Testis (tissue), 3 donors: ENCODE data around the gene RUNX1. TPM values are rescaled to one million over a fixed set of nuclear protein-coding genes. Genes with fewer than 3 reads are reported as not detected.
"Not testable (repeated sequence)": the region's sequence is repeated elsewhere in the genome, so short reads cannot be mapped to it uniquely, and the experiment has no call there.

ENCODE experiments used
- DNase-seq: peaks from one replicate; pipeline ENCODE4 v3.0.0-alpha.2; 2019
- H3K27ac ChIP-seq, 2 donors: fragments of 200-600 bp; sonication (generic); one replicate each; pipeline ENCODE4 v1.5.1; 2019
- H3K27me3 ChIP-seq: fragments of 200-600 bp; sonication (generic); one replicate; pipeline ENCODE4 v1.5.1; 2019
- H3K36me3 ChIP-seq: fragments of 200-600 bp; sonication (generic); one replicate; pipeline ENCODE4 v1.5.1; 2017; ENCODE audit warnings: low read depth; ENCODE audit errors: missing control alignments
- H3K4me1 ChIP-seq: fragments of 200-600 bp; sonication (generic); one replicate; pipeline ENCODE4 v1.5.1; 2019
- H3K4me3 ChIP-seq, 2 donors: fragments of 200-600 bp; sonication (generic); one replicate each; pipeline ENCODE4 v1.5.1; 2017 to 2019
- H3K9me3 ChIP-seq: fragments of 200-600 bp; sonication (generic); one replicate; pipeline ENCODE4 v1.5.1; 2017
- POLR2A ChIP-seq: fragments of 450-650 bp; IDR thresholded peaks from one replicate; pipeline ENCODE4 v1.6.1; 2017; ENCODE audit warnings: antibody characterized with exemption, mild to moderate bottlenecking, moderate library complexity
- WGBS, 2 donors: methylation state at CpG; one replicate each; pipeline ENCODE4 v1.1.5; 2018; 5-methylcytosine and 5-hydroxymethylcytosine counted together
- intact Hi-C: fragments of 100-400 bp; cut with DNase I; formaldehyde crosslinking; loops from one replicate; pipeline ENCODE4 v1.15.1; 2023; ENCODE audit warnings: low total_unique reads
- polyA plus RNA-seq: library from polyadenylated mRNA; stranded (reverse); fragments of 350-450 nt; fragmentation: Illumina TruSeq; extraction: RNeasy Lipid Tissue Mini Kit (QIAGEN cat#74804); gene quantifications from one replicate; pipeline ENCODE4 v1.2.3, GENCODE V29; 2014; ENCODE audit warnings: low read depth, low replicate concordance; ENCODE audit not compliant: insufficient read depth
- total RNA-seq, 2 donors: library from RNA; depleted of rRNA; stranded (reverse); fragments of >200 nt; gene quantifications; one replicate each; pipeline ENCODE4 v1.2.3, GENCODE V29; 2016
- TF ChIP-seq, protein P1 (sequence below), 3 experiments: fragments of 450-650 bp in 2 of 3; fragments of 200-600 bp in 1 of 3; sonication (generic) in 1 of 3; IDR thresholded peaks; one replicate each; pipeline ENCODE4 v1.5.1; 2016 to 2019; ENCODE audit warnings: antibody characterized with exemption in 3 of 3, mild to moderate bottlenecking in 2 of 3, moderate library complexity in 1 of 3

Gene RUNX1
- total and polyA plus RNA-seq, 3 donors from 2014 or later = 11.1 to 28.7 (median 24.3) TPM

- no peak for DNase-seq
- 87 to 93% methylated on average over 7 of the region's 7 CpGs for WGBS, 2 donors
- Histone ChIP-seq H3K9me3 (no peaks in the 10 kb centered on the region), H3K4me1 (peaks cover 15% of the 10 kb centered on the region), H3K27ac (no peak overlapping the region), H3K4me3 (no peak overlapping the region), H3K27me3 (no peaks in the 10 kb centered on the region), H3K36me3 (no peaks in the 10 kb centered on the region)
- TF ChIP-seq, protein P1, sequence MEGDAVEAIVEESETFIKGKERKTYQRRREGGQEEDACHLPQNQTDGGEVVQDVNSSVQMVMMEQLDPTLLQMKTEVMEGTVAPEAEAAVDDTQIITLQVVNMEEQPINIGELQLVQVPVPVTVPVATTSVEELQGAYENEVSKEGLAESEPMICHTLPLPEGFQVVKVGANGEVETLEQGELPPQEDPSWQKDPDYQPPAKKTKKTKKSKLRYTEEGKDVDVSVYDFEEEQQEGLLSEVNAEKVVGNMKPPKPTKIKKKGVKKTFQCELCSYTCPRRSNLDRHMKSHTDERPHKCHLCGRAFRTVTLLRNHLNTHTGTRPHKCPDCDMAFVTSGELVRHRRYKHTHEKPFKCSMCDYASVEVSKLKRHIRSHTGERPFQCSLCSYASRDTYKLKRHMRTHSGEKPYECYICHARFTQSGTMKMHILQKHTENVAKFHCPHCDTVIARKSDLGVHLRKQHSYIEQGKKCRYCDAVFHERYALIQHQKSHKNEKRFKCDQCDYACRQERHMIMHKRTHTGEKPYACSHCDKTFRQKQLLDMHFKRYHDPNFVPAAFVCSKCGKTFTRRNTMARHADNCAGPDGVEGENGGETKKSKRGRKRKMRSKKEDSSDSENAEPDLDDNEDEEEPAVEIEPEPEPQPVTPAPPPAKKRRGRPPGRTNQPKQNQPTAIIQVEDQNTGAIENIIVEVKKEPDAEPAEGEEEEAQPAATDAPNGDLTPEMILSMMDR (IDR thresholded peaks at IDR 0.05) = no peak
- no peak for TF ChIP-seq POLR2A
- intact Hi-C loops = no loop called here
Observed at GRCh38 chr21:34807146-34807880, 241.8 kb downstream of the RUNX1 start.

DNA sequence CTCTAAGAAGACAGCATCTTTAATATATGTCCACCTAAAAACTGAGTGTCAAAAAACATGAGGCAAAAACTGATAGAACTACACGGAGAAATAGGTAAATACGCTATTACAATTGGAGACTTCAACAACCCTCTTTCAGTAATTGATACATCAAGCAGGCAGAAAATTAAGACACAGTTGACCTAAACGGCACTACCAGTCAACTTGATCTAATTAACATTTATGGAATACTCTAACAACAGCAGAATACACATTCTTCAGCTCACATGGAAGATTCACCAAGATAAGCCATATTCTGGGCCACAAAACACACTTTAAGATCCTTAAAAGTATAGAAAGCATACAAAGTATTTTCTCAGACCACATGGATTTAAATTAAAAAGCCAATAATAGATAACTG, 242.7 kb downstream of the RUNX1 start:
- intact Hi-C loops = no loop called here
- 95% methylated on average over 3 of the region's 3 CpGs for WGBS, 2 donors
- no peak overlapping the region for H3K4me3 ChIP-seq
- H3K27me3 ChIP-seq = no peaks in the 10 kb centered on the region
- no peaks in the 10 kb centered on the region for H3K9me3 ChIP-seq
- H3K36me3 ChIP-seq = no peaks in the 10 kb centered on the region
- TF ChIP-seq, protein P1 (IDR thresholded peaks at IDR 0.05) = no peak
- no peak for TF ChIP-seq POLR2A
- no peak for DNase-seq
- H3K4me1 ChIP-seq = peaks cover 8% of the 10 kb centered on the region
- no peak overlapping the region for H3K27ac ChIP-seq

DNA sequence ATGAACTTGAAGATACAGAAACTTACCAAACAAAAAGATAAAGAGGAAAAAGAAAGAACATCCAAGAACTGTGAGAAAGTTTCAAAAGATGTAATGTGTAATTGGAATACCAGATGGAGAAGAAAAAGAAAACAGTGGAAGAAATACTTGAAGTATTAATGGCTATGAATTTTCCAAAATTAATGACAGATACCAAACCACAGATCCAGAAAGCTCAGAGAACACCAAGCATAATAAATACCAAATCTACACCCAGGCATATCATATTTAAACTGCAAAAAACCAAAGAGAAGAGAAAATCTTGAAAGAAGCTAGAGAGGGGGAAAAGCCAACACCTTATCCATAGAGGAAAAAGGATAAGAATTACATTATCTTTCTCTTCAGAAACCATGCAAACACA, 243.9 kb downstream of the RUNX1 start:
- intact Hi-C loops = no loop called here
- TF ChIP-seq, protein P1 (IDR thresholded peaks at IDR 0.05) = no peak
- TF ChIP-seq POLR2A = no peak

DNA sequence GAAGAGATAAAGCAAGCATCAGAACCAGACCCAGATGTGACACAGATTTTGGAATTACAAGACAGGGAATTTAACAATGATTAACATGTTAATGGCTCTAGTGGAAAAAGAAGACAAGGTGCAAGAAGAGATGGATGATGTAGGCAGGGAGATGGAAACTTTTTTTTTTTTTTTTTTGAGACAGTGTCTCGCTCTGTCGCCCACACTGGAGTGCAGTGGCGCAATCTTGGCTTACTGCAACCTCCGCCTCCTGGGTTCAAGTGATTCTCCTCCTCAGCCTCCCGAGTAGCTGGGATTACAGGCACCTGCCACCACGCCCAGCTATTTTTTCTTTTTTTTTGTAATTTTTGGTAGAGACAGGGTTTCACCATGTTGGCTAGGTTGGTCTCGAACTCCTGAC, 244.5 kb downstream of the RUNX1 start:
- H3K27ac ChIP-seq, H3K4me3 ChIP-seq, H3K36me3 ChIP-seq, H3K4me1 ChIP-seq, DNase-seq, intact Hi-C loops, H3K9me3 ChIP-seq, H3K27me3 ChIP-seq: not testable (repeated sequence)
- 90 to 95% methylated on average over 7 of the region's 7 CpGs for WGBS, 2 donors

More for the DNA sequence above, 243.9 kb downstream of the RUNX1 start:
- Histone ChIP-seq H3K36me3 (no peaks in the 10 kb centered on the region), H3K4me1 (peaks cover 4% of the 10 kb centered on the region), H3K9me3 (no peaks in the 10 kb centered on the region), H3K27ac (no peak overlapping the region), H3K4me3 (no peak overlapping the region), H3K27me3 (no peaks in the 10 kb centered on the region)
- DNase-seq = no peak

GRCh38 chr21:34803782-34804370, 245.2 kb downstream of the RUNX1 start:
- DNase-seq = no peak
- Histone ChIP-seq H3K27ac (no peak overlapping the region), H3K36me3 (no peaks in the 10 kb centered on the region), H3K27me3 (no peaks in the 10 kb centered on the region), H3K4me1 (peaks cover 4% of the 10 kb centered on the region), H3K4me3 (no peak overlapping the region), H3K9me3 (no peaks in the 10 kb centered on the region)
- no peak for TF ChIP-seq POLR2A
- TF ChIP-seq, protein P1 (IDR thresholded peaks at IDR 0.05) = no peak
- 89 to 93% methylated on average over 2 of the region's 2 CpGs for WGBS, 2 donors
- intact Hi-C loops = no loop called here
